Mesenchymal stem cell (in vitro differentiated cells and primary cell): ENCODE data around the gene OOSP4A.
"Not testable (repeated sequence)": the region's sequence is repeated elsewhere in the genome, so short reads cannot be mapped to it uniquely, and the experiment has no call there.

Source experiments
- DNase-seq: peaks from one replicate; pipeline ENCODE4 v3.0.0-alpha.2; 2013
- H2AFZ ChIP-seq: one replicate; pipeline ENCODE4 v1.6.1; 2013; ENCODE audit warnings: low read depth, mild to moderate bottlenecking, control low read depth, inconsistent platforms, low read length, moderate library complexity
- H2AK5ac ChIP-seq: 2 replicates; pipeline ENCODE4 v1.6.1; 2013; ENCODE audit warnings: low read length, moderate library complexity, mild to moderate bottlenecking, inconsistent platforms; ENCODE audit not compliant: severe bottlenecking
- H2BK120ac ChIP-seq: one replicate; pipeline ENCODE4 v1.6.1; 2013; ENCODE audit warnings: low read depth, mild to moderate bottlenecking, inconsistent platforms, low read length, moderate library complexity
- H2BK12ac ChIP-seq, 2 experiments: one replicate each; pipeline ENCODE4 v1.6.1; 2013; ENCODE audit warnings: inconsistent platforms in 2 of 2, low read length in 2 of 2, mild to moderate bottlenecking in 2 of 2, moderate library complexity in 2 of 2, control low read depth in 1 of 2
- H2BK15ac ChIP-seq: one replicate; pipeline ENCODE4 v1.6.1; 2013; ENCODE audit warnings: mild to moderate bottlenecking, low read depth, inconsistent platforms; ENCODE audit not compliant: poor library complexity, severe bottlenecking
- H2BK5ac ChIP-seq: 2 replicates; pipeline ENCODE4 v1.6.1; 2013; ENCODE audit warnings: low read depth, mild to moderate bottlenecking, low read length, control low read depth, inconsistent platforms; ENCODE audit not compliant: poor library complexity, severe bottlenecking
- H3K14ac ChIP-seq, 2 experiments: one replicate each; pipeline ENCODE4 v1.6.1; 2013; ENCODE audit warnings: inconsistent platforms in 2 of 2, low read length in 2 of 2, control low read depth in 1 of 2, mild to moderate bottlenecking in 1 of 2, moderate library complexity in 1 of 2
- H3K18ac ChIP-seq, 2 experiments: one replicate each; pipeline ENCODE4 v1.6.1; 2013; ENCODE audit warnings: inconsistent platforms in 2 of 2, low read length in 2 of 2, control low read depth in 1 of 2, low read depth in 1 of 2, mild to moderate bottlenecking in 1 of 2
- H3K23ac ChIP-seq, 2 experiments: one replicate each; pipeline ENCODE4 v1.6.1; 2013; ENCODE audit warnings: inconsistent platforms in 2 of 2, low read length in 2 of 2, mild to moderate bottlenecking in 2 of 2, moderate library complexity in 2 of 2, control low read depth in 1 of 2
- H3K27ac ChIP-seq: 2 replicates; pipeline ENCODE4 v1.5.1; 2013; ENCODE audit warnings: mild to moderate bottlenecking, moderate library complexity, low read length, control low read depth, inconsistent platforms; ENCODE audit not compliant: poor library complexity, severe bottlenecking
- H3K27me3 ChIP-seq, 2 experiments: 2 replicates each; pipeline versions ENCODE4 v1.6.1 to v1.7.0; 2013; ENCODE audit warnings: low read length in 2 of 2, mild to moderate bottlenecking in 2 of 2, moderate library complexity in 2 of 2, control low read depth in 1 of 2, inconsistent platforms in 1 of 2; ENCODE audit not compliant: control insufficient read depth in 1 of 2, insufficient read depth in 1 of 2
- H3K36me3 ChIP-seq, 2 experiments: 2 replicates each; pipeline versions ENCODE4 v1.6.1 to v1.7.0; 2013; ENCODE audit warnings: low read length in 2 of 2, control low read depth in 1 of 2, inconsistent platforms in 1 of 2, low read depth in 1 of 2, mild to moderate bottlenecking in 1 of 2; ENCODE audit not compliant: insufficient read depth in 2 of 2, control insufficient read depth in 1 of 2
- H3K4ac ChIP-seq, 2 experiments: one replicate each; pipeline ENCODE4 v1.6.1; 2013; ENCODE audit warnings: inconsistent platforms in 2 of 2, low read length in 2 of 2, mild to moderate bottlenecking in 2 of 2, moderate library complexity in 2 of 2, control low read depth in 1 of 2, low read depth in 1 of 2
- H3K4me1 ChIP-seq: 2 replicates; pipeline ENCODE4 v1.6.1; 2013; ENCODE audit warnings: low read depth, low read length, control low read depth; ENCODE audit not compliant: control insufficient read depth, insufficient read depth
- H3K4me2 ChIP-seq: 2 replicates; pipeline ENCODE4 v1.6.1; 2013; ENCODE audit warnings: low read length, mild to moderate bottlenecking, inconsistent platforms; ENCODE audit not compliant: poor library complexity, severe bottlenecking
- H3K4me3 ChIP-seq, 2 experiments: 2 replicates each; pipeline versions ENCODE4 v1.5.1 to v1.7.0; 2013; ENCODE audit warnings: low read length in 2 of 2, mild to moderate bottlenecking in 2 of 2, control low read depth in 1 of 2, low read depth in 1 of 2; ENCODE audit not compliant: insufficient read depth in 1 of 2
- H3K79me1 ChIP-seq: replicated peaks from 2 replicates; pipeline ENCODE4 v1.6.1; 2013; ENCODE audit warnings: mild to moderate bottlenecking, control low read depth, low read length, inconsistent platforms; ENCODE audit not compliant: poor library complexity, severe bottlenecking
- H3K9ac ChIP-seq: 2 replicates; pipeline ENCODE4 v1.7.0; 2013; ENCODE audit warnings: mild to moderate bottlenecking, low read length, moderate library complexity
- H3K9me3 ChIP-seq: 2 replicates; pipeline ENCODE4 v1.7.0; 2013; ENCODE audit warnings: mild to moderate bottlenecking, low read length; ENCODE audit not compliant: control insufficient read depth
- H4K8ac ChIP-seq: one replicate; pipeline ENCODE4 v1.6.1; 2013; ENCODE audit warnings: inconsistent platforms, mild to moderate bottlenecking, low read length, moderate library complexity
- H4K91ac ChIP-seq: one replicate; pipeline ENCODE4 v1.6.1; 2013; ENCODE audit warnings: mild to moderate bottlenecking, low read length, inconsistent platforms
- WGBS: methylation state at CpG from one replicate; pipeline ENCODE4 v1.1.7; 2013; ENCODE audit warnings: mixed read lengths; 5-methylcytosine and 5-hydroxymethylcytosine counted together

Gene OOSP4A

GRCh38 chr11:59973097-59973496 is 9.3 kb downstream of the OOSP4A start:
- Histone ChIP-seq H3K4ac (no peak overlapping the region), H2AK5ac (no peak overlapping the region), H3K9ac (no peak overlapping the region), H3K27ac (no peak overlapping the region), H3K27me3 (no peaks in the 10 kb centered on the region), H3K14ac (no peak overlapping the region), H3K4me2 (no peak overlapping the region), H3K36me3 (no peaks in the 10 kb centered on the region), H2BK12ac (no peak overlapping the region), H2BK120ac (no peak overlapping the region), H3K18ac (no peak overlapping the region), H3K9me3 (no peaks in the 10 kb centered on the region), H3K4me1 (no peaks in the 10 kb centered on the region), H2AFZ (no peak overlapping the region), H4K91ac (no peak overlapping the region), H3K23ac (no peak overlapping the region), H2BK15ac (no peak overlapping the region), H3K79me1 (no peaks in the 10 kb centered on the region), H2BK5ac (no peak overlapping the region), H4K8ac (no peak overlapping the region), H3K4me3 (no peak overlapping the region)
- DNase-seq: no peak
- 55% methylated on average over 5 of the region's 5 CpGs for WGBS

DNA sequence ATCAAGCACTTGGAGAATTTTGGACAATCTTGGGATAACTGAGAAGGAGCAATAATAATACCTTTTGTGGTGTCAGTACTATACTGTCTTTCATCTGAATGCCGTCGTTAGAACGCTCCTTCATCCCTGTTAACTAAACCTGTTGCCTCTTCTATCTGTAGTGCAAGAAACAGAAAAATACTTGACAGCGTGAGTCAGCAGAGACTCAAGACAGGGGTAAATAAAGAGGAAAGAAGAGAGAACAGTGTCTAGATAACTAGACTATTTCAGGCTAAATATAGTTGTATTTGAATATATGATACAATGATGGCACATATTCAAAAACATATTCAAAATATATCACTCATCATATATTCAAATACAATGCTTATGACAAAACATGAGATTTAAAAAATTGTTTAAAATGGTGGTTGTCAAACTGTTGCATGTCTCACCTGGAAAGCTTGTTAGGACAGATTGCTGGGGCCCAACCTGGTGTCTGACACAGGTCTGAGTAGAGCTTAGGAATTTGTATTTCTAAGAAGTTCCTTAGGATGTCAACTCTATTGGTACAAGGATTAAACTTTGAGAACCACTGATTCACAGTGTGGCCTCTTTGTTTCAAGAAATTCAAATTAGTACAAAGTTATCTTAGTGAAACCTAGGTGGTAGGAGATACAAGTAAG is 17.4 kb downstream of the OOSP4A start:
- no peak overlapping the region for H2AK5ac ChIP-seq
- H2AFZ ChIP-seq: no peak overlapping the region
- WGBS: 77% methylated on average over 4 of the region's 4 CpGs
- H2BK5ac ChIP-seq: no peak overlapping the region
- H3K23ac ChIP-seq: no peak overlapping the region
- H2BK15ac ChIP-seq: no peak overlapping the region
- no peaks in the 10 kb centered on the region for H3K9me3 ChIP-seq
- H3K4me3 ChIP-seq: no peak overlapping the region
- H3K4ac ChIP-seq: no peak overlapping the region
- no peaks in the 10 kb centered on the region for H3K79me1 ChIP-seq
- H3K27ac ChIP-seq: no peak overlapping the region
- H3K27me3 ChIP-seq: no peaks in the 10 kb centered on the region
- H3K4me2 ChIP-seq: no peak overlapping the region
- H4K91ac ChIP-seq: no peak overlapping the region
- H2BK12ac ChIP-seq: no peak overlapping the region
- no peak overlapping the region for H2BK120ac ChIP-seq
- H3K9ac ChIP-seq: no peak overlapping the region
- H3K36me3 ChIP-seq: no peaks in the 10 kb centered on the region
- no peak overlapping the region for H4K8ac ChIP-seq
- H3K4me1 ChIP-seq: no peaks in the 10 kb centered on the region
- H3K18ac ChIP-seq: no peak overlapping the region
- no peak for DNase-seq
- H3K14ac ChIP-seq: no peak overlapping the region

GRCh38 chr11:59982037-59982436 is 18.2 kb downstream of the OOSP4A start:
- not testable (repeated sequence) for H3K9ac ChIP-seq, H2BK12ac ChIP-seq, H3K27ac ChIP-seq, H2BK5ac ChIP-seq, H3K9me3 ChIP-seq, H4K91ac ChIP-seq, H3K4me2 ChIP-seq, DNase-seq, H2BK15ac ChIP-seq, H3K14ac ChIP-seq, H2AFZ ChIP-seq, H3K36me3 ChIP-seq, H2AK5ac ChIP-seq, H3K27me3 ChIP-seq, H3K4ac ChIP-seq, H4K8ac ChIP-seq, H3K79me1 ChIP-seq, H3K4me3 ChIP-seq, H2BK120ac ChIP-seq, H3K23ac ChIP-seq, H3K4me1 ChIP-seq, H3K18ac ChIP-seq
- 81% methylated on average over 2 of the region's 4 CpGs for WGBS

DNA sequence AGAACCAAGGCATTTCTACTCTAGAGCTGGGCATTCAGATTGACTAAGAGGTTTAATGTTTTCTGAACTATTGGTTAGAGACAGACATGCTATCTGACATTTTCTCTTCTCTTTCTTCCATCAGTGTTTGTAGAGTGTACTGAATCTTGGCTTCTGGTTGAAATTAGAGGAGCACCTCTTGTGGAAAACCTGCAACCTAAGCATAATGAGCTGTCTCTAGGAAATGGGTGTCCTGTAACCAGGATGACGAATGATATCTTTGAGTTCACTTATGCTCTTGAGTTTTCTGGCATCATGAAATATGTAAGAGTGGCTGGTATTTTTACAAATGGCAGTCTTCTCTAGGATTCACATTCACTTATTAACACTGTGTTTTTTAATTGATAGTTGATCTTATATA is 19.4 kb downstream of the OOSP4A start:
- Histone ChIP-seq H2BK12ac (no peak overlapping the region), H3K4me1 (no peaks in the 10 kb centered on the region), H3K4me2 (no peak overlapping the region), H3K79me1 (no peaks in the 10 kb centered on the region), H3K23ac (no peak overlapping the region), H2AK5ac (no peak overlapping the region), H2BK5ac (no peak overlapping the region), H4K8ac (no peak overlapping the region), H3K27ac (no peak overlapping the region), H3K27me3 (no peaks in the 10 kb centered on the region), H3K18ac (no peak overlapping the region), H3K36me3 (no peaks in the 10 kb centered on the region), H2AFZ (no peak overlapping the region), H3K4me3 (no peak overlapping the region), H3K14ac (no peak overlapping the region), H3K4ac (no peak overlapping the region), H3K9ac (no peak overlapping the region), H2BK120ac (no peak overlapping the region), H3K9me3 (no peaks in the 10 kb centered on the region), H2BK15ac (no peak overlapping the region), H4K91ac (no peak overlapping the region)
- WGBS: 82% methylated on average over 1 of the region's 1 CpG
- no peak for DNase-seq
